Stimulated activated CD4-positive, alpha-beta T cell treated with anti-CD3 and anti-CD28 coated beads, Interleukin-2, amount 100 ng/mL, for 48 hours (primary cell): ENCODE data around the gene ASIC3.

ENCODE experiments used
- DNase-seq, 2 donors: peaks; one replicate each; pipeline ENCODE4 v3.0.0-alpha.2; 2020

The ASIC3 gene

GRCh38 chr7:151057989-151058780 lies 9.9 kb downstream of the ASIC3 start:
- DNase-seq: peak; percentile 90 to 91

GRCh38 chr7:151058781-151059366 lies 10.5 kb downstream of the ASIC3 start:
- no peak for DNase-seq

- DNase-seq: peak; percentile 64 to 65
These were observed 11.2 kb downstream of the ASIC3 start, which contains the start of gene SLC4A2 for GRCh38 chr7:151059367-151060112. SLC4A2 (plus strand) TSS chr7:151059589; CDS start chr7:151061988, 2,399 bp downstream.

- no peak for DNase-seq
These were observed 11.7 kb downstream of the ASIC3 start for GRCh38 chr7:151060113-151060415.

GRCh38 chr7:151060416-151061212 lies 12.3 kb downstream of the ASIC3 start:
- no peak for DNase-seq

- no peak for DNase-seq
These were observed 13.1 kb downstream of the ASIC3 start for GRCh38 chr7:151061213-151062110.

GRCh38 chr7:151062111-151062398 lies 13.7 kb downstream of the ASIC3 start:
- no peak for DNase-seq

GRCh38 chr7:151062399-151063211 lies 14.3 kb downstream of the ASIC3 start:
- no peak for DNase-seq

- DNase-seq: no peak
These were observed 14.9 kb downstream of the ASIC3 start for GRCh38 chr7:151063212-151063561.

- no peak for DNase-seq
These were observed 16.1 kb downstream of the ASIC3 start for GRCh38 chr7:151064454-151064853.

GRCh38 chr7:151064993-151065392 lies 16.7 kb downstream of the ASIC3 start:
- DNase-seq: no peak

GRCh38 chr7:151065516-151065915 lies 17.2 kb downstream of the ASIC3 start:
- no peak for DNase-seq

- DNase-seq: no peak
These were observed 18.1 kb downstream of the ASIC3 start for GRCh38 chr7:151066273-151066974.

- DNase-seq: no peak
These were observed 19.9 kb downstream of the ASIC3 start for GRCh38 chr7:151068069-151068773.

- DNase-seq: no peak
These were observed 21.7 kb downstream of the ASIC3 start for GRCh38 chr7:151069841-151070573.

- DNase-seq: no peak
These were observed 22.2 kb downstream of the ASIC3 start for GRCh38 chr7:151070574-151070960.

- DNase-seq: no peak
These were observed 22.9 kb downstream of the ASIC3 start for GRCh38 chr7:151071032-151071866.

GRCh38 chr7:151073990-151074389 lies 25.7 kb downstream of the ASIC3 start:
- no peak for DNase-seq
